ENCODE measurements around the gene FKBP9. TPM values are rescaled to one million over a fixed set of nuclear protein-coding genes. Genes with fewer than 3 reads are reported as not detected.

FKBP9 gene
- polyA plus RNA-seq, 1 donor (not counting 4 experiments of a cell fraction or from before 2014, with no cell fraction given), result 92.2 TPM

DNA sequence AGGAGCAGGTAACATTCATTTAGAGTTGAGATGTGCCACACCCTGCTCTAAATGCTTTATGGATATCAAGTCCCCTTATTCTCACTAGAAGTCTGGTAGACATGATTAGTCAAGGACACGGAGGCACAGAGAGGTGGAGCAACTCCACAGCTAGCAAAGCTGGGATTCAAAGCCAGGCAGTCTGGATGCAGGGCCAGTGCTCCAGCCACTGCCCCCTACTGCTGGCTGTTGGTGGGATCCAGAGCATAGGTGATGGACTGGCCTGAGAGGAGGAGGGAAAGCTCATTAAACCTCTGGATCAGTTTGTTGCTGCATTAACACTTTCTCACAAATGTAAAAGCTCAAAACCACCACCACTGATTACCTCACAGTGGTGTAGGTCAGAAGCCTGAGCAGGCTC lies 43.1 kb upstream of the FKBP9 start:
- FAIRE-seq (no peak), DNase-seq (ENCODE audit: low read depth, low spot score) (no peak)
- no peaks in the 10 kb centered on the region for H3K79me2 ChIP-seq (ENCODE audit: control insufficient read depth, insufficient read depth, low read length)
- no peaks in the 10 kb centered on the region for H3K27me3 ChIP-seq (ENCODE audit: control insufficient read depth, extremely low read depth, insufficient read depth, low read length)
- no peaks in the 10 kb centered on the region for H3K4me1 ChIP-seq (ENCODE audit: control insufficient read depth, extremely low read depth, insufficient read depth, low read length)
- no peak overlapping the region for H3K4me2 ChIP-seq (ENCODE audit: control insufficient read depth, extremely low read depth, insufficient read depth, low read depth, low read length)
- H3K9ac ChIP-seq (ENCODE audit: control insufficient read depth, extremely low read depth, insufficient read depth, low read length), result no peak overlapping the region
- H3K9me1 ChIP-seq (ENCODE audit: control insufficient read depth, extremely low read depth, insufficient read depth, low read length), result peaks cover 2% of the 10 kb centered on the region
- no peaks in the 10 kb centered on the region for H4K20me1 ChIP-seq (ENCODE audit: control insufficient read depth, extremely low read depth, insufficient read depth, low read length)
- TF ChIP-seq, protein P1, sequence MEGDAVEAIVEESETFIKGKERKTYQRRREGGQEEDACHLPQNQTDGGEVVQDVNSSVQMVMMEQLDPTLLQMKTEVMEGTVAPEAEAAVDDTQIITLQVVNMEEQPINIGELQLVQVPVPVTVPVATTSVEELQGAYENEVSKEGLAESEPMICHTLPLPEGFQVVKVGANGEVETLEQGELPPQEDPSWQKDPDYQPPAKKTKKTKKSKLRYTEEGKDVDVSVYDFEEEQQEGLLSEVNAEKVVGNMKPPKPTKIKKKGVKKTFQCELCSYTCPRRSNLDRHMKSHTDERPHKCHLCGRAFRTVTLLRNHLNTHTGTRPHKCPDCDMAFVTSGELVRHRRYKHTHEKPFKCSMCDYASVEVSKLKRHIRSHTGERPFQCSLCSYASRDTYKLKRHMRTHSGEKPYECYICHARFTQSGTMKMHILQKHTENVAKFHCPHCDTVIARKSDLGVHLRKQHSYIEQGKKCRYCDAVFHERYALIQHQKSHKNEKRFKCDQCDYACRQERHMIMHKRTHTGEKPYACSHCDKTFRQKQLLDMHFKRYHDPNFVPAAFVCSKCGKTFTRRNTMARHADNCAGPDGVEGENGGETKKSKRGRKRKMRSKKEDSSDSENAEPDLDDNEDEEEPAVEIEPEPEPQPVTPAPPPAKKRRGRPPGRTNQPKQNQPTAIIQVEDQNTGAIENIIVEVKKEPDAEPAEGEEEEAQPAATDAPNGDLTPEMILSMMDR (optimal IDR thresholded peaks at IDR 0.05 in 1 of 3, IDR thresholded peaks at IDR 0.05 in 1 of 3, conservative IDR thresholded peaks at IDR 0.05 in 1 of 3; ENCODE audit: extremely low read depth in 1 of 3, insufficient read depth in 2 of 3, low read length in 3 of 3), result no peak
- TF ChIP-seq EZH2 (IDR thresholded peaks at IDR 0.05; ENCODE audit: low read length), result no peak
- dilution Hi-C loops (cut with MboI; ENCODE audit: extremely low pct_ligation_motif_present, low sequenced_read_pairs), result no loop called here
- H3K27ac ChIP-seq (ENCODE audit: control insufficient read depth, insufficient read depth, low read length), result no peak overlapping the region
- no peak overlapping the region for H3K4me3 ChIP-seq (ENCODE audit: control insufficient read depth in 2 of 3, extremely low read depth in 1 of 3, insufficient read depth in 2 of 3, low read depth in 1 of 3, low read length in 3 of 3)
- no peaks in the 10 kb centered on the region for H3K9me3 ChIP-seq (ENCODE audit: control insufficient read depth, low read depth, low read length)
- H3K36me3 ChIP-seq (ENCODE audit: control insufficient read depth in 2 of 2, extremely low read depth in 1 of 2, insufficient read depth in 2 of 2, low read length in 2 of 2), result peaks cover 9 to 16% of the 10 kb centered on the region in 2 experiments
- H2AFZ ChIP-seq (ENCODE audit: control insufficient read depth, low read length), result no peak overlapping the region

DNA sequence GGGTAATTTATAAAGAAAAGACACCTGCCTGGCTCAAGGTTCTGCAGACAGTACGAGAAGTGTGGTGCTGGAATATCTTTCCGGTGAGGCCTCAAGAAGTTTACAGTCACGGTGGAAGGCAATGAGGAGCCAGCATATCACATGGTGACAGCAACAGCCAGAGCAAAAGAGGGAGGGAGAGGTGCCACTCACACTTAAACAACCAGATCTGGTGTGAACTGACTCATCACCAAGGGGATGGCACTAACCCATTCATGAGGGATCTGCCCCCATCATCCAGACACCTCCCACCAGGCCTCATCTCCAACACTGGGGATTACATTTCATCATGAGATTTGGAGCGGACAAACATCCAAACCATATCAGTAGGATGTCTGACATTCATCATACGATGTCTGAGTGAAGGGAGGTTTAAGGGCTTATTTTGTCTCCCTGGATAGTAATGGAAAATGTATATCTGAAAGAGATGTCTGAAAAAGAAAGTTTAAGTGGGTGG lies 42.2 kb upstream of the FKBP9 start:
- dilution Hi-C loops (cut with MboI; ENCODE audit: extremely low pct_ligation_motif_present, low sequenced_read_pairs), result no loop called here
- no peak overlapping the region for H2AFZ ChIP-seq (ENCODE audit: control insufficient read depth, low read length)
- FAIRE-seq (no peak), DNase-seq (ENCODE audit: low read depth, low spot score) (no peak)
- H3K4me1 ChIP-seq (ENCODE audit: control insufficient read depth, extremely low read depth, insufficient read depth, low read length), result no peaks in the 10 kb centered on the region
- no peak overlapping the region for H3K27ac ChIP-seq (ENCODE audit: control insufficient read depth, insufficient read depth, low read length)
- H3K9ac ChIP-seq (ENCODE audit: control insufficient read depth, extremely low read depth, insufficient read depth, low read length), result no peak overlapping the region
- H3K36me3 ChIP-seq (ENCODE audit: control insufficient read depth in 2 of 2, extremely low read depth in 1 of 2, insufficient read depth in 2 of 2, low read length in 2 of 2), result peaks cover 9 to 16% of the 10 kb centered on the region in 2 experiments
- no peaks in the 10 kb centered on the region for H3K27me3 ChIP-seq (ENCODE audit: control insufficient read depth, extremely low read depth, insufficient read depth, low read length)
- H3K4me2 ChIP-seq (ENCODE audit: control insufficient read depth, extremely low read depth, insufficient read depth, low read depth, low read length), result no peak overlapping the region
- H3K4me3 ChIP-seq (ENCODE audit: control insufficient read depth in 2 of 3, extremely low read depth in 1 of 3, insufficient read depth in 2 of 3, low read depth in 1 of 3, low read length in 3 of 3), result no peak overlapping the region
- TF ChIP-seq, protein P1 (optimal IDR thresholded peaks at IDR 0.05 in 1 of 3, IDR thresholded peaks at IDR 0.05 in 1 of 3, conservative IDR thresholded peaks at IDR 0.05 in 1 of 3; ENCODE audit: extremely low read depth in 1 of 3, insufficient read depth in 2 of 3, low read length in 3 of 3), result no peak
- TF ChIP-seq EZH2 (IDR thresholded peaks at IDR 0.05; ENCODE audit: low read length), result no peak
- peaks cover 2% of the 10 kb centered on the region for H3K9me1 ChIP-seq (ENCODE audit: control insufficient read depth, extremely low read depth, insufficient read depth, low read length)
- no peaks in the 10 kb centered on the region for H3K9me3 ChIP-seq (ENCODE audit: control insufficient read depth, low read depth, low read length)
- no peaks in the 10 kb centered on the region for H4K20me1 ChIP-seq (ENCODE audit: control insufficient read depth, extremely low read depth, insufficient read depth, low read length)
- no peaks in the 10 kb centered on the region for H3K79me2 ChIP-seq (ENCODE audit: control insufficient read depth, insufficient read depth, low read length)

Measured in keratinocyte (primary cell).